Fibroblast of the aortic adventitia (primary cell): ENCODE data around the gene S100Z. TPM values are rescaled to one million over a fixed set of nuclear protein-coding genes. Genes with fewer than 3 reads are reported as not detected.
"Not testable (repeated sequence)": the region's sequence is repeated elsewhere in the genome, so short reads cannot be mapped to it uniquely, and the experiment has no call there.

Experiments used
- DNase-seq: peaks from one replicate; pipeline ENCODE4 v3.0.0-alpha.2; 2010; ENCODE audit warnings: low read depth
- H3K4me3 ChIP-seq: 2 replicates; pipeline ENCODE4 v1.5.1; 2011; ENCODE audit warnings: low read depth, mild to moderate bottlenecking, control low read depth, low read length, moderate library complexity
- CTCF ChIP-seq: IDR thresholded peaks from 2 replicates; pipeline ENCODE4 v1.5.1; 2011; ENCODE audit warnings: mild to moderate bottlenecking, low read length, control low read depth, inconsistent platforms; ENCODE audit not compliant: insufficient read depth
- total RNA-seq: library from RNA; depleted of rRNA; stranded (reverse); fragments of >200 nt; gene quantifications from 2 replicates; pipeline ENCODE4 v1.2.3, GENCODE V29; 2012; ENCODE audit warnings: low replicate concordance

The S100Z gene
- total RNA-seq, 1 donor: not detected

GRCh38 chr5:76870046-76870445 lies 20.2 kb downstream of the S100Z start:
- no peak for DNase-seq

GRCh38 chr5:76874088-76874581 lies 24.3 kb downstream of the S100Z start:
- no peak for DNase-seq
- TF ChIP-seq CTCF: no peak
- no peak overlapping the region for H3K4me3 ChIP-seq

More at GRCh38 chr5:76870046-76870445, 20.2 kb downstream of the S100Z start:
- TF ChIP-seq CTCF: no peak
- H3K4me3 ChIP-seq: no peak overlapping the region

DNA sequence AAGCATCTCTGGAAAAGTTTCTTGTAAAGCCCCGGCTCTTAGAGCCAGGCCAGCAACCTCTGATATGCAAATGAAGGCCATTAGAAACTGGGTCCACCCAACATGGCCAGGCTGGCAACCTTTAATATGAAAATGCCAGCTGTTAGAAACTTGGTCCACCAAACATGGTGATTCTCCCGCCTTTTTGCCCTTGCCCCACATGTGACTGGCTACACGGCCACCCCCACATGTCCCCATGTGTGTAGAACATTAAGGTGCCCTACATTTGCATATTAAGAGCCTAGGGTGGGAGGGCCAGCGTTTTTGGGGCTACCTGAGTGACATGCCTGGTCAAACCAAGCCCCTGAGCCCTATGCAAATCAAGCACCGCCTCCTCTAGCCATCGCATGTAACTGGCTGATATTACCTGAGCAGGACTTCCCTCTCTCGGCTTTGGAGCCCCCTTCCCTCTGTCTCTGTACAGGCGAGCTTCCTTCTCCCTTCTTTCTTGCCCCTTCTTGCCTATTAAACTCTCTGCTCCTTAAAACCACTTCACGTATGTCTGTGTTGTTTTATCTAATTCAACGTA lies 39.0 kb downstream of the S100Z start:
- no peak for TF ChIP-seq CTCF

GRCh38 chr5:76893294-76893693 lies 43.5 kb downstream of the S100Z start:
- no peak for TF ChIP-seq CTCF
- H3K4me3 ChIP-seq: no peak overlapping the region
- DNase-seq: no peak

More for the DNA sequence above, 39.0 kb downstream of the S100Z start:
- no peak overlapping the region for H3K4me3 ChIP-seq
- no peak for DNase-seq

DNA sequence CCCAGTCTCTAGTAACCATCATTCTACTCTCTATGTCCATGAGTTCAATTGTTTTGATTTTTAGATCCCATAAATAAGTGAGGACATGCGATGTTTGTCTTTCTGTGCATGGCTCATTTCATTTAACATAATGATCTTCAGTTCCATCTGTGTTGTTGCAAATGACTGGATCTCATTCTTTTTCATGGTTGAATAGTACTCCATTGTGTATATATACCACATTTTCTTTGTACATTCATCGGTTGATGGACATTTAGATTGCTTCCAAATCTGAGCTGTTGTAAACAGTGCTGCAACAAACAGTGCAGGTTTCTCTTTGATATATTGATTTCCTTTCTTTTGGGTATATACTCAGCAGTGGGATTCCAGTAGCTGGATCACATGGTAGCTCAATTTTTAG lies 46.4 kb downstream of the S100Z start:
- no peak for DNase-seq
- H3K4me3 ChIP-seq: no peak overlapping the region
- TF ChIP-seq CTCF: no peak

GRCh38 chr5:76901522-76901921 lies 51.7 kb downstream of the S100Z start:
- H3K4me3 ChIP-seq: no peak overlapping the region
- no peak for DNase-seq
- no peak for TF ChIP-seq CTCF

DNA sequence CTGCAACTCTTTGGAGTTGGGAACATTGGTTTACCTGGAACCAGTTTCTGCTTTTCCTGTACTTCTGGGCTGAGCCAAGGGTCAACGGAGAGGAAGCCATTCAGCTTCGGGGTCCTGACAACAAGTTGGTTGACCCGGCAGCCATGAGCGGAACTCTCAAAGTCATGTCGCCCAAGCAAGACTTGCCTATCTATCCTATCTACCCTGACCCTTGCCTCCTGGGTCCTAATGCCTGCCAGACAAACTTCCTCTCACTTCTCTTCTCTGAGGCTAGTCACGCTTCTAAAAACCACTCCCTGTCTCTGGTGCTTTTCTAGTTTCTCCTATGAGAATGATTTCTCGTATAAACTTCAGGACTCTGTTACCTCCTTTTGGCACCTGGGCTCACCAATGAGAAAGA lies 58.4 kb downstream of the S100Z start:
- DNase-seq: no peak
- no peak for TF ChIP-seq CTCF
- no peak overlapping the region for H3K4me3 ChIP-seq

DNA sequence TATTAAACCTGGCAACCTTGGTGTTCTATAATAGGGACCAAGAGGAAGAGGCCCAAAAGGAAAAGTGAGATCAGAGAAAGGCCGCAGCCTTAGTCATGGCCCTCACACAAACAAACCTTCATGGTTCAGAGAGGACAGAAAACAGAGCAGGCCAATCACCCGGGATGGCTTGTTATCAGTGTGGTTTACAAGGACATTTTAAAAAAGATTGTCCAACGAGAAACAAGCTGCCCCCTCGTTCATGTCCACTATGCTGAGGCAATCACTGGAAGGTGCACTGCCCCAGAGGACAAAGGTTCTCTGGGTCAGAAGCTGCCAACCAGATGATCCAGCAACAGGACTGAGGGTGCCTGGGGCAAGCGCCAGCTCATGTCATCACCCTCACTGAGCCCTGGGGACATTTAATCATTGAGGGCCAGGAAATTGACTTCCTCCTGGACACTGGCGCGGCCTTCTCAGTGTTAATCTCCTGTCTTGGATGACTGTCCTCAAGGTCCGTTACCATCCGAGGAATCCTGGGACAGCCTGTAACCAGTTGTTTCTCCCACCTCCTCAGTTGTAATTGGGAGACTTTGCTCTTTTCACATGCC lies 60.6 kb downstream of the S100Z start:
- not testable (repeated sequence) for DNase-seq, H3K4me3 ChIP-seq

DNA sequence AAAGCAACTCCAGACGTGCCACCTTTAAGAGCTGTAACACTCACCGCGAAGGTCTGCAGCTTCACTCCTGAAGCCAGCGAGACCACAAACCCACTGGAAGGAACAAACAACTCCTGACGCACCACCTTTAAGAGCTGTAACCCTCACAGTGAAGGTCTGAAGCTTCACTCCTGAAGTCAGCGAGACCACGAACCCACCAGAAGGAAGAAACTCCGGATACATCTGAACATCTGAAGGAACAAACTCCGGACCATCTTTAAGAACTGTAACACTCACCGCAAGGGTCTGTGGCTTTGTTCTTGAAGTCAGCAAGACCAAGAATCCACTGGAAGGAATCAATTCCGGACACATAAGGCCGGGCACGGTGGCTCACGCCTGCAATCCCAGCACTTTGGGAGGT lies 64.9 kb downstream of the S100Z start:
- not testable (repeated sequence) for H3K4me3 ChIP-seq, DNase-seq
